KG1 (cell line): ENCODE results near the gene RRP1.
A peak's percentile ranks its signal among the peaks of the same experiment; 100 is the strongest.

Experiments used
- DNase-seq: peaks from one replicate; lab custom pipeline; 2025; lab: John Stamatoyannopoulos, UW

RRP1 gene

DNA sequence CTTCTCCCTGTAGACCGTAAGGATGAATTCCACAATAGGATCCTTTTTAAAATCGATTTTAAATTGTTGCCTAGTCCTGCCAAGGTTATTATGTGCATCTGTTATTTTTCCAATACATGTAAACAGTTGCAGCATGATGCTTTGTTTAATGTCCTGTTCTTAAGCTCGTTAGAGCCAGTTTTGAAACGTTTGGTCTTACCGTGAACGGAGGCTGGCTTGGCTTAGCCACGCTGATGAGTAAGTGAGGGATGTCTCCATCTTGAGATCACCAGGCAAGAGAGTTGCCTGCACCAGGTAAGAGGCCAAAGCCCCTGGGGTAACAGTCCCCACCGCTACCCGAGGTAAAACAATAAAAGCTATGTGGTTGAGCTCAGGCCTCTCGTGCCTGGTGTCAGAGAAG is 30.6 kb upstream of the RRP1 start:
- no peak for DNase-seq

DNA sequence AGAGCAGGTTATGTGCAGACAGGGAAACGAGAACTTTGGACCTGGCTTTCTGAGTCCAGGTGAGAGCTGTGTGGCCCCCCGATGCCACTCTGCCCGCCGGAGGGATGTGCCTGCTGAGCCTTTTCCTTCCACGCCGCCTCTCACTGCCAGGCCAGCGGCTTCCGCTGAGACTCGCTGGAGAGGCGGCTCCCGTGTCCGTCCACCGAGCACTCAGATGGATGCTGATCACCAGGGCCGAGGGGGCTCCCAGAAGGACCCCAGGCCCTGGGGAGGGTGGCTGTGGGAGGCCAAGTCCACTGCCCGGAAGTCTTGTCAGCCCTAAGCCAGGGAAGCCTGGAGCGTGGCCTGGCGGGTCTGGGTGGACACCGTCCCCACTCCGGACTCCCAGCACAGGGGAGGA is 29.7 kb upstream of the RRP1 start:
- no peak for DNase-seq

DNA sequence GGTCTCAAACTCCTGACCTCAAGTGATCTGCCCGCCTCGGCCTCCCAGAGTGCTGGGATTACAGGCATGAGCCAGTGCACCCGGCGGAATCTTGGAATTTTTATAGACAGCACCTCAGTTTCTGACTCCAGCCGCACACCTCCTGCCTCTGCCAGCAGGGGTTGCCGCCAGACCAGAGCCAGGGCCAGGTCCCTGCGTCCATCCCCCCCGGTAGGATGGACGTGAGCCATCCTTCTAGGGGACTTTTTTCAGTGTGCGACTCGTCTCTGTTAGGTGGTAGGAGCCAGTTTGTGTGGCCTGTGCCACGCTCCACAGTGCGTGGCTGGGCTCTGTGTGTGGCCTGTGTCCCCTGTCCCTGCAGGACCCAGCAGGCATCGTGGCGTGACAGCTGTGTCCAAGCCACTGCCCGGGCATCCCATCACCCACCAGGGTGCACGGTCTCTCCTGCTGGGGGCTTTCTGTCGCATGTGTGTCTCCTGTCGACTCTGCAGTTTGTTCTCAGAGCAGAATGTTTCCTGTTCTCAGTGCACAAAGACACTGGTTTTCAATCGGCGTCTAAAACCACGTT is 28.9 kb upstream of the RRP1 start:
- DNase-seq: no peak

DNA sequence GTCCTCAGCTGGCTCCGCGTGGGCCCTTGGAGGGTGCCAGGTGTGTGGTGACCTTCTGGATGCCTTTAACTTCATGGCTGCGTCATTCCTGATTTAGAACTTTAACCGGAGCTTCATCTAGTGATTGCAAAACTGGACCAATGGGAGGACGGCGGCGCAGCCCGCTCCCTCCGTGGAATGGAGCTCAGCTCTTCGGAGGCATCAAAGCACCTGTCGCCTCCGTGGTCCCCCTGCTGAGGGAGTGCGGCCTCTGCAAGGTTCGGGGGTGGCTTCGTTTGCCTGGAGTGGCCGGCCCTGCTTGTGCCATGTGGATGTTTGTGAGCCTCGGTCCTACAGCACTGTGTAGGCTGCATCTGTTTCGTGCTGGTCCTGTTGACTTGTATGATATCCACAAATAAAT is 27.5 kb upstream of the RRP1 start:
- DNase-seq: no peak

DNA sequence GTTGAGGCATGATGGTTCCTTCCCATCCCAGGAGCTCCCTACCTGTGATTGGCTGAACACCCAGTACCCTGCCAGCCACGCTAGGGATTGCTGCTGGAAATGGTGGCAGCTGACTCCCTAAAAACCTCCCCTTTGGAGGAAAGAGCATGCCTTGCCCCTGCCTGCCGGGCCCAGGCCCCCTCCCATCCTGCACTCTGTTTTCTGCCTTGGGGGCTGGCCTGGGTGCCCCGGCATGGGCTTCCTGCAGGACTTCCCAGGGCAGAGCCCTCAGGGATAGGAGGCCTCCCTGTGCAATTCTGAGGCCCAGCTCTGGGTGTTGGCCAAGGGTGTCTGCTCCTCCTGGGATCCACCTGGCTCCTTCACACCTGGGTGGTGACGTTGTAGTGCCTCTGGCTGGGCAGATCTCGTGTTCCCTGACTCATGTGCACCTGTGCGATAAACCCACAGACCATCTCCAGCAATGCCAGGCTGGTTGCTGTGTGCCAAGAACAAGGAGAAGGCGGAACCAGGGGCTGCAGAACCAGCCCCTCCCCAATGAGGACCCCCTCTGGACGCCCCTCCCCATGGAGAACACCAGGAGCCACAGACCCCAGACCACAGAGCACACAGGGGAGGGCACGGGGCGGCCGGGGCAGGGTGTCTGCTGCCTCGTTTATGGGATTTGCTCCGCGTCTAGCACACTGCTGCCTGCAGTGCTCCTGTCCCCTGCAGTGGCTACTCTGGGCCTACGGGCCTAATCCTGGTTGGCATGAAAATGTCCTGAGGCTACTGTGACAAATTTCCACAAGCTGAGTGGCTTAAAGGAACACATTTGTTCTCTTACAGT is 26.9 kb upstream of the RRP1 start:
- no peak for DNase-seq

DNA sequence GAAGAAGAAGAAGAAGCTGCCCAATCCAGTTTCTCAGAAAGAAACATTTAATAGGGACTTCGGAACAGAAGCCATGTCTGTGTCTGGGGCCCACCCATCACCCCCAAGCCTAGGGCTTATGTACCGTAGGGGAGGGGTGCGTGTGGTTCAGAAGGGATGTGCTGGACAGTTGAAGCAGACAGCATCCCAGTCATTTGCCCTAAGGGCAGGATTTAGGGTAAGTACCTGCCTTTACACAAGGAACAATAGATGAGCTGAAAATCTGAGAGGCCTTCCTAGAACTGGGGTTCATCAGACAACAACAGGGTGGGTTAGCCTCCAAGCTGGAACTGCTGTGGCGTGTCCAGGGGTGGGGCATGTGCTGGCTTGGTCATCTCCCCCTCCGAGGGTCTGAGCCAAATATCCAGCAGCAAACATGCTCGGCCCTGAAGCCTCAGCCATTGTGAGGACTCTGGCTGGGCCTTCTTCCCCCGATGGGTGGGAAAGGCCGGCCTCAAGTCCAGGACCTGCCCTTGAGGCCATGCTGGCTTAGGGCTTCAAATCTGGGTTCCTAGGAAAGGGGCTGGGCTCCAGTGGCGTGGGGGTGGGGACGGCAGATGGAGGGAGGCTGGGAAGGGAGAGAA is 25.4 kb upstream of the RRP1 start:
- DNase-seq: no peak

DNA sequence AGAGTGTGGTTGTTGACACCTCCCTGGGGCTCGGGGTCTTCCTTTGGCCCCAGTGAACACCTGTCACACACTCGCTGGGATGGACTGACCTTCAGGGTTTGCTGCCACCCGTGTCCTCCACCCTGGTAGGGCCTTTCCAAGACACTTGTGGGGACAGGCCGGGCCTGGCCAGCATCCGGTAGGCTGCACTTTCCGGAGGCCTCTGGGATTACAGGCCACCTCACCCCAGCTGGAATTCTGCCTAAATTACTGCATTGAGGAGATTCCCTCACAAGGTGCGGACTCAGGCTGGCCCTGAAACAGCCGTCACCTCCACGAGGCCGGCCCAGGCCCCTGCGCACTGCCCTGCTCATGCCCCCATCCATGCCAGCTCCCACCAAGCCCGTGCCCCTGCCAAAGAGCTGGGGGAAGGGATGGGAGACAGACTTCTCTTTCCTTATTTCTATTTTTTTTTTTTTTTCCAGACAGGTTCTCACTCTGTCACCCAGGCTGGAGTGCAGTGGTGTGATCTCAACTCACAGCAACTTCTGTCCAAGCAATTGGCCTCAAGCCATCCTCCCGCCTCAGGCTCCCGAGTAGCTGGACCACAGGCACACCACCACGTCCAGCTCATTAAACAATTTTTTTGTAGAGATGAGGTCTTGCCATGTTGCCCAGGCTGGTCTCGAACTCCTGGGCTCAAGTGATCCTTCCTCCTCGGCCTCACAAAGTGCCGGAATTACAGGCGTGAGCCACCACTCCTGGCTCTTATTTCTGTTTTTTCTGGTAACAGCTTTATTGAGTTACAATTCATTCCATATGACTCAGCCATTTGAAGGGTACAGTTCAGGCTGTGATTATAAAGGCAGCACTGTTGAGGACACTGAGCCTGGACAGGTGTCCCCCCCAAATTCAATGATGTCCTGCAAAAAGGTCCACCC is 24.5 kb upstream of the RRP1 start:
- DNase-seq: no peak

DNA sequence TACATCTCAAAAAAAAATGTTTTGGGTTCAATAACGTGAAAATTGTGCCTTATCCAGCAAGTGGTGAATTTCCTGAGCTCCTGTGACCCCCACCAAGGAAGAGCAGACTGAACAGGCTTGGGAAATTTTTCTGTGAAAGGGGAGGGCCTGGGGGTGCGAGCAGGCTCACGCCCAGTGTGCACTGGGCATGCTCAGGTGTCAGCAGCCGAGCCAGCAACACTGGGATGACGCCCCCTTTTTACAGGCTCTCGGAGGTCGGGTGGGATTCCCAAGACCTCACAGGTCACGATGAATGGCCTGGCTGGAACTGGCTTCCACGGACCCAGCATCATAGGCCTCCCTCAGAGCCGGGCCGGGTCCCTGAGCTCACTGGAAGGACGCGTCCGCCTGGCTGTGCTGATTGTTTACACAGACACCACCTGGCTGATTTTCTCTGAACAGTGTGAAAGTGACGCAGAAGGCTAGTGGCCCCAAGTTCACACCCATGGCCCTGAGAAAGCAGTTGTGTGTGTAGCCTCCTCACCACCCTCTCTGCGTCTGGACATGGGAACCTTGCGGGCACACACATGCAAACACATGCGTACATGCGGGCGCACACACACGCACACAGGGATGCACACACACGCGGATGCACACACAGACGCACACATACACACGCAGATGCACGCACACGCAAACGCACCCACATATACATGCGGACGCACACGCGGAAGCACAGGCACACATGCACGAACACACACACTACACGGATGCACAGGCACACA is 22.5 kb upstream of the RRP1 start:
- DNase-seq: no peak

DNA sequence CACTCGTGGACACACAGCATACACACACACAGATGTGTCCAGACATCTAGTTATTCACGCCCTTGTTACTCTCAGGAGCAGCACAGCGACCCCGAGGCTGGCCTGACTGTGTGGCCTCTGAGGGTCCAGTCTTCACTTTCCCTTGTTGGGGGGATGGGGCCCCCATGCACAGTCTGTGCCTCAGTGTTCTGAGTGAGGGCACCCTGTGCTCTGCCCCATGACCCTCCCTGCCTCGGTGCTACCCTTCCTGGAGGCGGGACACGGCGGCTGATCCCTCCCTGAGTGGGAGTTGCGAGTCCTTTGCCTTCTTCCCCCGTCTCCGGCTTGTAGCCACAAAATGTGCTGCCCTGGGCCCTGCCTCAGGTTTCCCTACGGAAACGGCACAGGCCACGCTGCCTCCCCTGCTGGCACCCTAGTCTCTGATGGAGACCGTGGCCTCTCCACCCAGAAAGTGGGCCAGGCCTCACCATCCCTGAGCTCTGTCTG is 21.8 kb upstream of the RRP1 start:
- DNase-seq: no peak

DNA sequence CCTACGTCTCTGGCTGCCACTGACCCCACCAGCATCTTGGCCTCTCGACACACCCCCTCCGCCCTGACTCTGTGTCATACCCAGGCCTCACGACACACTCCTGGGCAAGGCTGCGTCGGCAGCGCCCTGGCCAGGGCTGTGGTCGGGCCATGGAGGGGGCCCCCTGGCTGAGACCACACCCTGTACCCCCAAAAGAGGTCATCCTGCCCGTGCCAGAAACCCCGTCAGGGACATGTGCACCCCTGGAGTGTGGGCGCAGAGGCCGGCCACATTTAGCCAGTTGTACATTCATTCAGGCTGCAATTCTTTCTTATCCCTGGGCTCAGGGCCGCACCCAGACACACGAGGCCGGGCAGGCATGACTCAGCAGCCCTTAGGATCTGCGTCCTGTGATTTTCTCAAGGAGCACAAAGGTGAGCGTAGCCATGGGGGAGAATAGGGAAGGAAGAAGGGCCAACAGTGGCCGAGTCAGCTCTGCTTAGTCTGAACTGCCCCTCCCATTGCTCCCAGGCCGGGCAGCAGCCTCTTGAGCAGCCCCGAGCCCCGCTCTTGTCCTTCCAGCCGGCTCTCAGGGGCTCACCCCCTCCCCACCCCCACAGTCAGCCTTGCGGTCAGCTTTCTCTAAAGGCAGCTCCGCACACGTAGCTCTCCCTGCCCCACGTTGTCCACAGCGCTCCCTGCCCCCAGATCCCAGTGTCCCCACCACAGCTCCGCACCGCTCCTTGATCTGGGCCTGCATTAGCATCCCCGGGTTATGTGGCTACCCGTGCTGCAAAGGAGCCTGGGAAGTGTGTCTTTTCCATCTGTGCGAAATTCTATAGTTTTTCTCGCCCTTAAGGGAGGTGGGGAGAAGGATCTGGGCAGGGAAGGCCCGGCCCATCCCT is 21.2 kb upstream of the RRP1 start:
- DNase-seq: no peak

DNA sequence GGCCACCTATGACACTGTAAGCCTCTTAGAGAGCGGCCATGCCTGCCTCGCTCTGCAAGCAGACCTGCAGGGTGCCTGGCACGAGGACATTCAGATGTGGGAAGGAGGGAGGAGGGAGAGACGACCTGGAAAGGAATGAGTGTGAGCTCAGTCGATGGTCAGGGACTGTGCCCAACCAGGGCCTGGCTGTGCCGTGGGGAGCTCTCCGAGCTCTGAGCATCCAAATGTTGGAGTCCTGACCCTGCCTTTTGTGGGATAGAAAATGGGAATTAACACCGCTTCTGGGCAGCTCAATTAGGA is 20.6 kb upstream of the RRP1 start:
- no peak for DNase-seq

DNA sequence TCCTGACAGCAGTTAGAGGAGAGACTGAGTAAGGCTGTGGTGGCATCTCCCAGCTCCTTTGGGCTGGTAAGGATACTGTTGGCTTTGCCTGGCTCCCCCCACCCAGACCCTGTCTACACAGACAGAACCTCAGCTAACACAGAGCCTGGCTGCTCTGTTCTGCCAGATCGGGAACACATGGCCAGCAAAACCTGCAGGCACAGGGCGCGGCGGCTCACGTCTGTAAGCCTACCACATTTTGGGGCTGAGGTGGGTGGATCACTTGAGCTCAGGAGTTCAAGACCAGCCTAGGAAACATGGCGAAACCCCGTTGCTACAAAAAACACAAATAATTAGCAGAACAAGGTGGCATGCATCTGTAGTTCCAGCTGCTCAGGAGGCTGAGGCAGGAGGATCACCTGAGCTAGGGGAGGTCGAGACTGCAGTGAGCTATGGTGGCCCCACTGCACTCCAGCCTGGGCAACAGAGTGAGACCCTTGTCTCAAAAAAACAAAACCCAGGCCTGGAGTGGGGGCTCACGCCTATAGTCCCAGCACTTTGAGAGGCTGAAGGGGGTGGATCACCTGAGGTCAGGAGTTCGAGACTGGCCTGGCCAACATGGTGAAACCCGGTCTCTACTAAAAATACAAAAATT is 19.9 kb upstream of the RRP1 start:
- no peak for DNase-seq

DNA sequence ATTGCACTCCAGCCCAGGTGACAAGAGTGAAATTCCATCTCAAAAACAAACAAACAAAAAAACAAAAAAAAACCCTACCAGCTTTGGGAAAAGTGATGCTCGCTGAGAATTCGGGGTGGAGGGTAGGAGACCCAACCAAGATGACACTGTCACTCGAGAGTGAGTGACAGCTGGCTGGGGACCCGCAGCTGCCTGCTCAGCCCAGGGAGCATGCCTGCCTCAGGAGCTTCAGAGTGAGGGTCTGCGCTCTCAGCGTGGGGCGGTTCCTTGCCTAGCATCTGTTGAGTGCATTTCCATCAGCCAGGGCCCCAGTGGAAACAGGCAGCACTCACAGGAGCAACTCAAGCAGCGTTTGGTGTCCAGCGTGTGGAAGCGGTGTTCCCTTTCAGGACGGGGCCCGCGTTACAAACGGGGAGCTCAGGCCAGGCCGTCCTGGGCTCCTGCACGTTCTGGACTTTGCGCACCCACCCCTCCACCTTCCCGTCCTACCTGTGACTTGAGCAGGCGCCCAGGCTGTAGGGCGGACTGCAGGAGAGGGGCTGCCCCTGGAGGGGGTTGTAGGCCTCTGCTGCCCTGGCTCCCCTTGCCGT is 19.2 kb upstream of the RRP1 start:
- DNase-seq: no peak

DNA sequence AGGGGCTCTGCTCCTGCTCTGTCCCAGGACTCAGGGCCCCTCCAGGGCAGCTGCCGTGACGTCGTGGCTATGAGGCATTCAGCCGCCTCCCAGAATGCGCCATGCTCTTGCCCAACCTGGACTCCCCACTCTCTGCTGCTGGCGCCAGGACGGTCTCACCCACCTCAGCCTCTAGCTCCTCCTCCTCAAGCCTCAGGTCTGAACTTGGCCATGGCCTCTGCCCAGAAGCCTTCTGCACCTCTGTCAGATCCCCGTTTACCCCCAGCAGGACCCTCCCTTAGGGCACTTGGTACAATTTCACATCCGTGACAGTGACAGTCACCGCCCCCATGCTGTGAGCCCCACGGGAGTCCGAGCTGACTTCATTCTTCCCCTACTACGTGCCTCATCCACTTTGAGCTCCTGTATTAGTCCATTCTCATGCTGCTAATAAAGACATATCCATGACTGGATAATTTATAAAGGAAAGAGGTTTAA is 18.1 kb upstream of the RRP1 start:
- no peak for DNase-seq

DNA sequence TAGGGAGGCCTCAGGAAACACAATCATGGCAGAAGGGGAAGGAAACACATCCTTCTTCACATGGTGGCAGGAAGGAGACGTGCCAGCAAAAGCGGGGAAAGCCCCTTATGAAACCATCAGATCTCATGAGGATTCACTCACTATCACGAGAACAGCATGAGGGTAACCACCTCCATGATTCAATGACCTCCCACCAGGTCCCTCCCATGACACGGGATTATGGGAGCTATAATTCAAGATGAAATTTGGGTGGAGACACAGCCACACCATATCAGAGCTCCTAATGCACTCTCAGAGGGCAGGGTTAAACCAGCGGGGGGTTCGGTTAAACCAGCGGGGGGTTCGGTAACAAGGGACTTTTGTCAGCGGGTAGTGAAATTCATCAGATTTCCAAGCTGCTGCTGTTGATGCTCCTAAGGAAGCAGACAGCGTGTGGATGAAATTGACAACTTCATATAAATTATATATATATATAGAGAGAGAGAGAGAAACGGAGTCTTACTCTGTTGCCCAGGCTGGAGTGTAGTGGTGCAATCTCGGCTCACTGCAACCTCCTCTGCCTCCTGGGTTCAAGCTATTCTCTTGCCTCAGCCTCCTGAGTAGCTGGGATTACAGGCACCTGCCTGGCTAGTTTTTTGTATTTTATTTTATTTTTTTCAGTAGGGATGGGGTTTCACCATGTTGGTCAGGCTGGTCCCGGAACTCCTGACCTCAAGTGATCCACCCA is 17.5 kb upstream of the RRP1 start:
- DNase-seq: no peak

DNA sequence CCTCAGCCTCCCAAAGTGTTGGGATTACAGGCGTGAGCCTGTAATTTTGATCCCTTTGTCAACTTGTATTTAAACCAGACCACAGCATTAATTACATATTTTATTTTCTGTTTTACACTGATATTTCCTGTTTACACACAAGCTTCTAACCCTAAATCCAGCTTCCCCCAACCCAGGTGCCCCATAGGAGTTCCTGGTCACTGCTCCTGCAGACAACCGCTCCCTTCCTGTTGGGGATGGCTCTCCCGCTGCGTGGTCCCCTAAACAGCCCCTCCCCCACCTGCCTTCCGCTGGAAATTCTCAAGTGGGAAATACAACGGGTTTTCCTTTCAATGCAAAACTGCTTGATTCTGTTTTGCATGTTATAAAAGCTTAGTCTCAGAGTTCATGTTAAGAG is 17.0 kb upstream of the RRP1 start:
- no peak for DNase-seq

DNA sequence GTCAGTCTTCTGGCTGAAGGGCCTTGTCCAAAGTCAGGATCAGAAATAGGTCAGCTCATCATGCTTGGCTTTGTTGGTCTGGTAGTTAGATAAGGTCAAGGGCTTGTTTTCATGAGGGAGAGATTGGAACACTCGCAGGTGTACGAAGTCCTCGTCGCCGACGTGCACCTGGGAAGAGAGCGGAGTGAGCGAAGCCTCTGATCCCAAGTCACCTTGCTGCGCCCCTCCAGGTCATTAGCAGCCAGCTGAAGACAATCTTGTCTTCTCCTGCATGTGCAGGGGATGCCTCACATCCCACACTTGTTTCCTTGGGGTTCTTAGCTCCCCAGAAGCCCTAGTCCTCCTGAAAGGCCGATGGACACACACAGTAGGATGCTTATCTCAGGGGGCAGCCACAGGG is 15.2 kb upstream of the RRP1 start:
- no peak for DNase-seq

DNA sequence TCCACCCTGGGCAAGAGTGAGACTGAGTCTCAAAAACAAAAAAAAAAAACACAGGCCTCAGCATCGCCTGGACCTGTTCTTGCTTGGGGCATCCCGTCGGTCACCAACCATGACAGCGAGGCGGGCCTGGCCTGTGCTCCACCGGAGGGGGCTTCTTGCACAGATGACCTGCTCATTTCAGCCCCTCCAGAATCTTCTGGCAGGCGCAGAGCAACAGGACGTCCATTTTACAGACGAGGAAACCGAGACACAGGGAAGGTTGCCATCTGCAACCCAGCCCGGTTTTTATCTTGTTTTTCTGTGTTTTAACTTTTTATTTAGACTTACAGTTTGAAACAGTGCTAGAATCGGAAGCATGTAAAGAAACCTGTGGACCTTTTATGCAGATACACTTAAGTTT is 14.2 kb upstream of the RRP1 start:
- DNase-seq: no peak

DNA sequence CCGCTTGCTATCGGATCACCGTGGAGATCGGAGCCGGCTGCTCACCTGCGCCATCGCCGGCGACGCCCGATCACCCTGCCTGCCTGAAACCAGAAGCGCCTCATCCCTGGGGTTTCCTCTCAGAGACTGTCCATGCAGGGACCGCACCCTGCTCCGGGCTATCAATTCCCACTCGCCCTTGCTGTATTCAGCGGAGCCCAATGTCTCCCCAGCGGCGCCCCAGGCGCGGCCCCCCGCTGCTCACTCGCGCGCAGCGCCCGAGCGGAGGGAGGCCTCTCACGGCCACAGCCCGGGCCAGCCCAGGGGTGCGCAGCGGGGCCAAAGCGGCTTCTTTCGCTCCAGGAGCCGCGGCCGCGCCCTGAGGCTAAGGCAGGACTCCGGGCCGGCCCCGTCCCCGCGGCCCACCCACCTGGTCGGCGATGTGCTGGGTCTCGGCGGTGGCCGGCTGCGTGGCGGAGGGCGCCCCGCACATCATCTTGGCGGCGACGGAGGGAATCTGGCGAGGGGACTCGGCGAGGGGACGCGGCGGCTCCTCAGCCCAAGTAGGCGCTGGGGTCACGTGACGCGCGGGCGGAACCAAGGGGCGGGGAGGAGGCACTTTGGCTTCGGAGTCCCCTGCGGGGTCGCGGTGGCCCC is 13.5 kb upstream of the RRP1 start, which contains the start of gene CSTB:
Gene CSTB, minus strand, starts transcription at position 514 of the 636 bp plus-strand sequence. Its CDS starts 39 bp downstream, at position 475.
- peak; percentile 37 for DNase-seq
